ENCODE results near the gene C7orf33. TPM values are rescaled to one million over a fixed set of nuclear protein-coding genes. Genes with fewer than 3 reads are reported as not detected.

The C7orf33 gene
- polyA plus RNA-seq, 1 experiment: not detected

DNA sequence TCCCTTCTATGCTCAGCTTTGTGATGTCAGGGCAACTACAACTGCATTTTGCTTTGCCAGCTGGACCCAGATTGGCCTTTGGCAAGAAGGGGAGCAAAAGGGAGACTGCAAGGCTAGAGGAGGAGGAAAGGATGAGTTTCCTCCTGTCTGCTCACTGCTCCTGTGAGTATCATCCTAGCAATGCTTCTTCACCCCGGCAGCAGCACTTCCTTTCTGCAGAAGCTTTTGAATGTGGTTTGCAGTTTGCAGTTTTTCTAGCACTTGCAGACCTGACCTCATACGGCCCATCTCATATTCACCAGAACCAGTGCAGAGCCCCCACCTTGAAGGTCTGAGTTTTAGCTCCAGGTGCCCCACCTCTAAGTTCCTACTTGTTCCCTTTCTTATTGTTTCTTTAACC lies 14.8 kb downstream of the C7orf33 start:
- DNase-seq (ENCODE audit: low read depth): no peak
- TF ChIP-seq, protein P1, sequence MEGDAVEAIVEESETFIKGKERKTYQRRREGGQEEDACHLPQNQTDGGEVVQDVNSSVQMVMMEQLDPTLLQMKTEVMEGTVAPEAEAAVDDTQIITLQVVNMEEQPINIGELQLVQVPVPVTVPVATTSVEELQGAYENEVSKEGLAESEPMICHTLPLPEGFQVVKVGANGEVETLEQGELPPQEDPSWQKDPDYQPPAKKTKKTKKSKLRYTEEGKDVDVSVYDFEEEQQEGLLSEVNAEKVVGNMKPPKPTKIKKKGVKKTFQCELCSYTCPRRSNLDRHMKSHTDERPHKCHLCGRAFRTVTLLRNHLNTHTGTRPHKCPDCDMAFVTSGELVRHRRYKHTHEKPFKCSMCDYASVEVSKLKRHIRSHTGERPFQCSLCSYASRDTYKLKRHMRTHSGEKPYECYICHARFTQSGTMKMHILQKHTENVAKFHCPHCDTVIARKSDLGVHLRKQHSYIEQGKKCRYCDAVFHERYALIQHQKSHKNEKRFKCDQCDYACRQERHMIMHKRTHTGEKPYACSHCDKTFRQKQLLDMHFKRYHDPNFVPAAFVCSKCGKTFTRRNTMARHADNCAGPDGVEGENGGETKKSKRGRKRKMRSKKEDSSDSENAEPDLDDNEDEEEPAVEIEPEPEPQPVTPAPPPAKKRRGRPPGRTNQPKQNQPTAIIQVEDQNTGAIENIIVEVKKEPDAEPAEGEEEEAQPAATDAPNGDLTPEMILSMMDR (IDR thresholded peaks at IDR 0.05; ENCODE audit: insufficient read depth, low read depth, low read length): no peak
- H3K4me3 ChIP-seq (ENCODE audit: low read depth, low read length): no peak overlapping the region
- H3K36me3 ChIP-seq (ENCODE audit: control insufficient read depth, insufficient read depth, low read length): no peaks in the 10 kb centered on the region
- ChIA-PET CTCF (no interaction called here), POLR2A (no interaction called here)
- no peaks in the 10 kb centered on the region for H3K27me3 ChIP-seq (ENCODE audit: control insufficient read depth, insufficient read depth, low read length)

DNA sequence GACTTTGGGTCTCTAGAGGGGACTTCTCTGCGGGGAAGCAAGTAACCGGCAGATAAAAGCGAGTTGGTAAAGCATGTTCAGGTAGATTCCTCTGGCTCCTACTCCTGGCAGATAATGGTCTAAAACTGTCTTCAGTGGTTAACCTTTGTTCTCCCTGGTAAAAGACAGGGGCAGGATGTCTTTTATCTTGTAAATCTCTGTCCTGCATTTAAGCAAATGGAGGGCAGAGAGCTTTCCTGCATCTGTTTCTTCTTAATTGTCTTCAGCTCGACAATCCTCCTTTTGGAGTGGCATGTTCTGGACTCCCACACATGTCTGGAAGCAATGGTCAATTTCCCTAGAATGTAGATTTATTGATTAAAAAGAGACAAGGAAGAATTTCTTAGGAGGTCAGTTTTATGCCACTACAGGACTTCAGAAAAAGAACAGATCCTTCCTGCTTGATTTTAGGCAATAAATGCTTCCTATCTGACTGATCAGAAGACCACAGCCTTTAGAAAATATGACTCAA lies 16.6 kb downstream of the C7orf33 start:
- DNase-seq (ENCODE audit: low read depth): no peak
- no peak overlapping the region for H3K4me3 ChIP-seq (ENCODE audit: low read depth, low read length)
- TF ChIP-seq, protein P1 (IDR thresholded peaks at IDR 0.05; ENCODE audit: insufficient read depth, low read depth, low read length): no peak
- H3K27me3 ChIP-seq (ENCODE audit: control insufficient read depth, insufficient read depth, low read length): no peaks in the 10 kb centered on the region
- ChIA-PET CTCF (no interaction called here), POLR2A (no interaction called here)
- H3K36me3 ChIP-seq (ENCODE audit: control insufficient read depth, insufficient read depth, low read length): no peaks in the 10 kb centered on the region

DNA sequence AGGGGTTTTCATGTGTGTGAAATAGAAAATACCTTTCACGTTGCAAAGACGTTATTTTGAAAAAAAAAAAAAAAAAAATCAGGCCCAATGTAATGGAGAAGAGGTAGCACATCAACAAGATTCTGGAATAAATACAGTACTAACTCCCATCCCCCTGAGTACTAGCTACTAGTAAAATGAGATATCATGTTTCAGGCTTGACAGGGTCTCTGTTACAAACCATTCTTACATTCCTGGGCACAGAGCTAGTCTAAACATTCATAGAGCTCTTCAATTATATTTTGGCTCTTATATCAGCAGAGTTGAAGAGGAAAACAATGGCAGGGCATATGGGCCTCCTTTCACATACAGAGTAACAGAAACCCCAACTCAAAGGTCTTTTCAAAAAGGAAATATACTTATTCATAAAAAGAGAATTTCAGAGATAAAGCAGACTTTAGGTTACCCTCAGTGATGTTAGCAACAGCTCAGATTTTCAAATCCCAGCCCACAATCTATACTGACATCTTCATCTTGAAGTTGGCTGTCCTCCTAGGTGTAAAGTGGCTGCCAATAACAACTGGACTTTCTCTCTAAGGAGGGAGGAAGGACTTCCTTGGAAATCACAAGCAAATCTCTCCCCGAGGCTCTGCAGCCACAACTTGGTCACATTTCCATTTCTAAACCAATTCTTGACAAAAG lies 18.6 kb downstream of the C7orf33 start:
- H3K27me3 ChIP-seq (ENCODE audit: control insufficient read depth, insufficient read depth, low read length): 0 out of 2 replicates have a peak, but pooled peaks cover 1% of the 10 kb centered on the region
- H3K36me3 ChIP-seq (ENCODE audit: control insufficient read depth, insufficient read depth, low read length): no peaks in the 10 kb centered on the region
- CTCF ChIA-PET: no interaction called here
- TF ChIP-seq, protein P1 (IDR thresholded peaks at IDR 0.05; ENCODE audit: insufficient read depth, low read depth, low read length): no peak
- POLR2A ChIA-PET: no interaction called here
- no peak for DNase-seq (ENCODE audit: low read depth)
- no peak overlapping the region for H3K4me3 ChIP-seq (ENCODE audit: low read depth, low read length)

DNA sequence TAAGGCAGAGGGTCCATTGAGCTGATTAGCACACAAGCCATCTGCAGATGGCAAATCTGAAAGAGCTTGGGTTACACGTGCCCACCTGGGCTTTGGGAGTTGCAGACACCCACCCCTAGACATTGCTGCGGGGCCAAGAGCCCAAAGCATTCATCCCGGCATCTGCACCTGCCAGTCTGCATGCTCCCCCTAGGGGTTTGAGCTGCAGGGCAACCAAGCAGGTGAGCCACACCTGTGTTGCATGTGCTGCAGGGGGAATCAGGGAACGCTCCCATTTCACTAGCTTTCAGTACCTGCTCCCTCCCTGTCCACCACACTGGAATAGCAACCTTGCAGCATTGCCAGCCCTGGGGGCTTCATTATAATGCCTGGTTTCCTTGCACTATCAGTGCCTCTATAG lies 21.1 kb downstream of the C7orf33 start:
- no peak for DNase-seq (ENCODE audit: low read depth)
- TF ChIP-seq, protein P1 (IDR thresholded peaks at IDR 0.05; ENCODE audit: insufficient read depth, low read depth, low read length): no peak
- CTCF ChIA-PET: no interaction called here
- Histone ChIP-seq H3K4me3 (ENCODE audit: low read depth, low read length) (no peak overlapping the region), H3K36me3 (ENCODE audit: control insufficient read depth, insufficient read depth, low read length) (no peaks in the 10 kb centered on the region), H3K27me3 (ENCODE audit: control insufficient read depth, insufficient read depth, low read length) (peaks cover 5% of the 10 kb centered on the region)
- POLR2A ChIA-PET: no interaction called here

DNA sequence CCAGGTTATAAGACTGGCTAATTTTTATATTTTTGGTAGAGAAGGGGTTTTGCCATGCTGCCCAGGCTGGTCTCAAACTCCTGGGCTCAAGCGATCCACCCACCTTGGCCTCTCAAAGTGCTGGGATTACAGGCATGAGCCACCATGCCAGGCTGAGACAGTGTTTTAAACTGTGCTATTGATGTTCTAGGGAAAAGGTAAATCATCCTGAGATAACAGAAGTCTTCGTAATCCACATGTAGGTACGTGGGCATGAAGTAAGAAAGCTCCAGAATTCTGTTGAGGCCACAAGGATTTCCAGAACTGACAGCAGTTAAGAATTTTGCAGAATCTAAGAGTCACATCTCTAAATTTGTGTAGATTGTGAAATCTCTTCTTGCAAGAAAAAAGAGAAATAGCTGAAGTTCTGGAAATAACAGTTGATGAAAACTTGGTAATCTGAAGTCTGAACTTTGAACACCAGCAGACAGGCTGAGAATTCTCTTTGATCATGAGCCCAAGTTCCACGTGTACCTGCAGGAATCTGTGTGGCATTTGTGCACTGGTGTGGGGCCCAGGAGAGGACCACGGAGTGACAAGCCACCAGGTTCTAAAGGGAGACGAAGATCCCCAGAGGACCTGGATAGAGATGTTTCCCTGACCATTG lies 24.6 kb downstream of the C7orf33 start:
- CTCF ChIA-PET: no interaction called here
- Histone ChIP-seq H3K4me3 (ENCODE audit: low read depth, low read length) (no peak overlapping the region), H3K27me3 (ENCODE audit: control insufficient read depth, insufficient read depth, low read length) (peaks cover 5% of the 10 kb centered on the region), H3K36me3 (ENCODE audit: control insufficient read depth, insufficient read depth, low read length) (no peaks in the 10 kb centered on the region)
- no peak for DNase-seq (ENCODE audit: low read depth)
- TF ChIP-seq, protein P1 (IDR thresholded peaks at IDR 0.05; ENCODE audit: insufficient read depth, low read depth, low read length): no peak
- POLR2A ChIA-PET: no interaction called here

Data from BJ (cell line).